Uterus (tissue), 2 donors: ENCODE results near the gene KIF26B.

Experiments used
- POLR2A ChIP-seq, 2 donors: fragments of 450-650 bp; IDR thresholded peaks; one replicate each; pipeline ENCODE4 v1.6.1; 2016; ENCODE audit warnings: antibody characterized with exemption in 2 of 2, mild to moderate bottlenecking in 1 of 2, moderate library complexity in 1 of 2
- TF ChIP-seq, protein P1 (sequence below), 4 experiments: fragments of 200-600 bp in 2 of 4; fragments of 450-650 bp in 2 of 4; sonication (generic) in 2 of 4; IDR thresholded peaks; one replicate each; pipeline ENCODE4 v1.5.1; 2016 to 2019; ENCODE audit warnings: antibody characterized with exemption in 4 of 4, mild to moderate bottlenecking in 2 of 4, moderate library complexity in 1 of 4

DNA sequence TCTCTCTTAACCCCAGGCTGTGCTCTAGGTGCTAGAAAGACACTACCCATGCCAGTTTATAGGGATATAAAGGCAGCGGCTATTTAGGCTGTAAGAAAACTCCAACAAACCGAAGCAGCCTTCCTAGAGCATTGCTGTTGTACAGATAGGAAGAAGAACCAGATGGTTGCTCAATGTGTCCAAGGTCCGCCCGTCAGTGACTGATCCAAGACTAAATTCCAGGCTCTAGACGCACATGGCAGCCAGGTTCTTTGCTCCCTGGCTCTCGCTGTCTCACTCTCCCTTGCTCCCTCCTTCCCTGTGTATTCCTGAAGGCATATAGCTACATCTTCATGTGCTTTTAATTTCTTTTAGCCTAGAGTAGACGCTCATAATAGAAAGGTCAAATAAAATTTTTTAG lies 303.4 kb downstream of the KIF26B start:
- TF ChIP-seq, protein P1, sequence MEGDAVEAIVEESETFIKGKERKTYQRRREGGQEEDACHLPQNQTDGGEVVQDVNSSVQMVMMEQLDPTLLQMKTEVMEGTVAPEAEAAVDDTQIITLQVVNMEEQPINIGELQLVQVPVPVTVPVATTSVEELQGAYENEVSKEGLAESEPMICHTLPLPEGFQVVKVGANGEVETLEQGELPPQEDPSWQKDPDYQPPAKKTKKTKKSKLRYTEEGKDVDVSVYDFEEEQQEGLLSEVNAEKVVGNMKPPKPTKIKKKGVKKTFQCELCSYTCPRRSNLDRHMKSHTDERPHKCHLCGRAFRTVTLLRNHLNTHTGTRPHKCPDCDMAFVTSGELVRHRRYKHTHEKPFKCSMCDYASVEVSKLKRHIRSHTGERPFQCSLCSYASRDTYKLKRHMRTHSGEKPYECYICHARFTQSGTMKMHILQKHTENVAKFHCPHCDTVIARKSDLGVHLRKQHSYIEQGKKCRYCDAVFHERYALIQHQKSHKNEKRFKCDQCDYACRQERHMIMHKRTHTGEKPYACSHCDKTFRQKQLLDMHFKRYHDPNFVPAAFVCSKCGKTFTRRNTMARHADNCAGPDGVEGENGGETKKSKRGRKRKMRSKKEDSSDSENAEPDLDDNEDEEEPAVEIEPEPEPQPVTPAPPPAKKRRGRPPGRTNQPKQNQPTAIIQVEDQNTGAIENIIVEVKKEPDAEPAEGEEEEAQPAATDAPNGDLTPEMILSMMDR (IDR thresholded peaks at IDR 0.05), result no peak
- no peak for TF ChIP-seq POLR2A (IDR thresholded peaks at IDR 0.05)
